DMS 273 (cell line): Measurements from ENCODE around the gene GLT1D1.
"Not testable (repeated sequence)": the region's sequence is repeated elsewhere in the genome, so short reads cannot be mapped to it uniquely, and the experiment has no call there.

Source experiments
- DNase-seq: peaks from one replicate; lab custom pipeline; 2025; ENCODE audit not compliant: unreplicated experiment; lab: John Stamatoyannopoulos, UW

The GLT1D1 gene

GRCh38 chr12:128852885-128853599, at the start of gene GLT1D1:
Gene GLT1D1 (plus strand): TSS chr12:128853478. CDS start chr12:128853582, 104 bp downstream.
- peak; percentile 19 for DNase-seq

DNA sequence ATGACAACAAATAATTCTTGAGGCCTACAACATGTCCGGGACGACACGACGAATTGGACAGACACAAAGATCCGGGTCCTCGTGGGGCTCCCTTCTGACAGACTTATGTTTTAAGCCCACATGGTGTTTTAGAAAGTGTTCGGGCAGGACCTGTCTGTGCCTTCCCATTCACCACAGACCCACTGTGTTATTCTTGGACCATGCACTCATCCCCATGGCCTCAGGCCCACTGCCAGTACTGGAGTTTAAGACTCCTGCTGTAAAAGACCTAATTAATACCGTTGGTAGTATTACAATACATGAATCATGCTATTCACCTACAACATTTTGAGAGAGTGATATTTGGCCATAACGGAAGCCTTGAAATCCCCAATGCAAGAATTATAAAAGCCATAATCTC, 49.5 kb upstream of the GLT1D1 start:
- DNase-seq: no peak

DNA sequence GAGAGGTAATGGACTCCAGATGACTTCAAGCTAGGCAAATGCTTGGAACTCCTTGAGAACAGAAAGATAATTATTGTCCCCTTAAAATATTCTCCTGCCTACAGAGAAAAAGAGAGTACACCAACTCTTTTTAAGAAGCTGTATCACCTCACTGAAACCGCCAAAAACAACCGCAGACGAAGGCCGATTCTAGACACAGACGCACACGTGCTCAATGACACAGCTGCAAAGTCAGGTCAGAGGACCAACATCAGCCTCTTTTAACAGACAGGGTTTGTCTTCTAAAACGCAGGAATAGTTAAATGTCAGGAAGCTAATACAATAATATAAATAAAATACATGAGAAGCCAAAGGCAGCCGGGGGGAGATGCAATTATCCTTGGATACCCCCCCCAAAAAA, 48.5 kb upstream of the GLT1D1 start:
- DNase-seq: no peak

DNA sequence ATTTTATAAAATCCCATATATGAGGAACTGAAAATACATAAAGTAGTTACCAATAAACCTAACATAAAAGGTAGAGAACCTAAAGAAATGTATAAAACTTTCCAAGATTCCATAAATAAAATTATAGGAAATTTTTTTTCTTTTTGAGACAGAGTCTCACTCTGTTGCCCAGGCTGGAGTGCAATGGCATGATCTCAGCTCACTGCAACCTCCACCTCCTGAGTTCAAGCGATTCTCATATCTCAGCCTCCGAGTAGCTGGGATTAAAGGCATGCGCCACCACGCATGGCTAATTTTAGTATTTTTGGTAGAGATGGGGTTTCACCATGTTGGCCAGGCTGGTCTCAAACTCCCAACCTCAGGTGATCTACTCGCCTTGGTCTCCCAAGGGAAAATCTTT, 47.9 kb upstream of the GLT1D1 start:
- not testable (repeated sequence) for DNase-seq

DNA sequence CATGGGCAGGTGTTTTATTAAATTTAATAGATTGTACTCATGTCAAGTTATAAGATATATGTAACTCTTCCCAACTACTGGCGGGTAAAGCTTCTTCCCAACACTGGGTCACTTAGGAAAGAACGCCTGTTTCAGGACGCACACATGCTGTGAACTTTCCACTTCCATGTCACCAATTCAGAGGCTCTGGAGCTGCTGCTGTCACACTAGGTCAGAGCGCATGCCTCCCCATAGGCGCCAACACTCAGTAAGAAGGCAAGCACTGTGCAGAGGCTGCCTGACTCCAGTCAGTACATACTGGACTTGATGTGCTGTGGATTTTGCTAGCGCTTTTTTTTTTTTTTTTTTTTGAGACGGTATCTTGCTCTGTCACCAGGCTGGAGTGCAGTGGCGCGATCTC, 46.7 kb upstream of the GLT1D1 start:
- DNase-seq: no peak

DNA sequence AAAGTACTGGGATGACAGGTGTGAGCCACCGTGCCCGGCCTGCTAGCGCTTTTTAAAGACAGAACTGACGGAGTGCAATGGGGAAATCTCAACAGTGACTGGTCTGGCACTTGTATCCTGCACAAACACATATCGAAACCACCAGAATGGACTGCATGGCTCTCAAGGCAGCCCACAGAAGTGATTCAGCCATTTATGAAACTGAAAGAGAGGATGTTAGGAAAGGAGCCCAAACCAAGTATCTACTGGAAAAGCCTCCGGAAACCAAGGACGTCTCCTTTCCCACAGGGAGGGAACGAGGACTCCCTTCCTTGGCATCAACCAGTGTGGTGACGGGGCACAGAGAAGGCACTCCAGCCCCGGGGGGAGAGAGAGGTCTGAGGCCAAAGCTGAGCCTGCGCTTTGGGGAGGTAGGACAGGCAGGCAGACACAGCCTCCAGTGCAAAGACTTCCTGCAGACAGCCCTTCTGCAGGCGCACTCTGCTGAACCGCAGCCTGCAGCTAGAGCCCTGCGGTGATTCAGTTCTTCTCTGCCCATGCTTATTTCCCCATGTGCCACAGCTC, 46.0 kb upstream of the GLT1D1 start:
- DNase-seq: no peak

GRCh38 chr12:128808651-128809050, 44.6 kb upstream of the GLT1D1 start:
- no peak for DNase-seq

GRCh38 chr12:128810182-128811127, 42.8 kb upstream of the GLT1D1 start:
- no peak for DNase-seq

- no peak for DNase-seq
Observed at GRCh38 chr12:128811806-128812205, 41.5 kb upstream of the GLT1D1 start.

GRCh38 chr12:128813392-128813791, 39.9 kb upstream of the GLT1D1 start:
- DNase-seq: no peak

DNA sequence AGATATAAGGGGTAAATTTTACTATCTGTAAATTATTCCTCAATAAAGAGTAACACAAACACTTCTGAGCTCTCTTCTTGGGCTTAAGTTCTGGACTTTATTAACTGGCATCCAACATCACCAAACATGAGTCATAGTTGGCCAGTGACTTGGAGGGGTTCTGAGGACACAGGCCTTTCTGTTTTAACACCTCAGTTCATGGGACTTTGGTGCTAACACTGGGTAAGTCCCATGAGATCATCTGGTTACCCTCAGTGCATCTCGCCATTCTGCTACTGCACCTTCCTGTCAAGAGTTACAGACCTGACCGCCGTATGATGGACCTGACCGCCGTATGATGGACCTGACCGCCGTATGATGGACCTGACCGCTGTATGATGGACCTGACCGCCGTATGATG, 39.4 kb upstream of the GLT1D1 start:
- DNase-seq: no peak

- DNase-seq: no peak
Observed at GRCh38 chr12:128814411-128815261, 38.6 kb upstream of the GLT1D1 start.

DNA sequence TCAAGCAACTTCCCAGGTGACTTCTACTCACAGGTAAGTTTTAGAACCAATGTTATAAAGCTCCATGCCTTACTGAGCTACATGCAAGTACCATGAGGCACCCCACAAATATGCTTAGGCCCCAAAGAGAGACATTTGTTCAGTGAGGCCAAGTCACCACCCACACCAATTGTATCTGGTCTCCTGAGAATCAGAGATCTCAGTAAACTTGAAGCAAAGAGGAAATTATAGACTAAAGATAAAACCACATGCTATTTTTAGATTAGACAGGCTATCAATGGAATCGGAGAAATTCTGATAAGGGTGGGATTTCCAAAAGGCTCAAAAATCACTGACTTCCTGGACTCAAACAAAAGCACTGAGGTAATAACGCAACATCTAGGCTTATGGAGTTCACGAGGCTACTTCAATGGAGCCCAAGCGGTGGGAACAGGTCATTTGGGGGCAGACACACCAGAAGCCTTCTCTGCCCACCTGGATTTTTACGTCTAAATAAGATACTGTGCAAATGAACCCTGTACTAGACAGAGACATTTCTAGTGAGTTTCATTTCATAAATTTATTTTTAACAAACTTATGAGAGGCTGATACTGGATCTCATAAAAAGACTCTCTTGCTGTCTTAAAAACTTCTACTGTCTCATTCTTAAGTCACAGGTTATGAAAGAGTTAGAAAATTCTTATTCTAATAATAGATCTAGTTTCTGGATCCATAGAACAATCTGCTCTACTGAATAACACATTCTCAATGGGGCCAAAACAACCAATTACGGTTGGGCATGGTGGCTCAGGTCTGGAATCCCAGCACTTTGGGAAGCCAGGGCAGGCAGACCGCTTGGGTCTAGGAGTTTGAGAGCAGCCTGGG, 37.3 kb upstream of the GLT1D1 start:
- no peak for DNase-seq

DNA sequence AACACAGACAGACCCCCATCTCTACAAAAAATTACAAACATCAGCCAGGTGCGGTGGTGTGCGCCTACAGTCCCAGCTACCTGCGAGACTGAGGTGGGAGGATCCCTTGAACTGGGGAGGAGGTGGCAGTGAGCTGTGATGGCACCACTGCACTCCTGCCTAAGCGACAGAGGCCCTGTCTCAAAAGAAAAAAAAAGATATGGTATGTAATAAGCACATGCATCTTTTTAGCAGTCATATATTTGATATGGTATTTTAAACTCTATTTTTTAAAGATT, 36.7 kb upstream of the GLT1D1 start:
- DNase-seq: no peak

GRCh38 chr12:128817111-128818015, 35.9 kb upstream of the GLT1D1 start:
- no peak for DNase-seq

DNA sequence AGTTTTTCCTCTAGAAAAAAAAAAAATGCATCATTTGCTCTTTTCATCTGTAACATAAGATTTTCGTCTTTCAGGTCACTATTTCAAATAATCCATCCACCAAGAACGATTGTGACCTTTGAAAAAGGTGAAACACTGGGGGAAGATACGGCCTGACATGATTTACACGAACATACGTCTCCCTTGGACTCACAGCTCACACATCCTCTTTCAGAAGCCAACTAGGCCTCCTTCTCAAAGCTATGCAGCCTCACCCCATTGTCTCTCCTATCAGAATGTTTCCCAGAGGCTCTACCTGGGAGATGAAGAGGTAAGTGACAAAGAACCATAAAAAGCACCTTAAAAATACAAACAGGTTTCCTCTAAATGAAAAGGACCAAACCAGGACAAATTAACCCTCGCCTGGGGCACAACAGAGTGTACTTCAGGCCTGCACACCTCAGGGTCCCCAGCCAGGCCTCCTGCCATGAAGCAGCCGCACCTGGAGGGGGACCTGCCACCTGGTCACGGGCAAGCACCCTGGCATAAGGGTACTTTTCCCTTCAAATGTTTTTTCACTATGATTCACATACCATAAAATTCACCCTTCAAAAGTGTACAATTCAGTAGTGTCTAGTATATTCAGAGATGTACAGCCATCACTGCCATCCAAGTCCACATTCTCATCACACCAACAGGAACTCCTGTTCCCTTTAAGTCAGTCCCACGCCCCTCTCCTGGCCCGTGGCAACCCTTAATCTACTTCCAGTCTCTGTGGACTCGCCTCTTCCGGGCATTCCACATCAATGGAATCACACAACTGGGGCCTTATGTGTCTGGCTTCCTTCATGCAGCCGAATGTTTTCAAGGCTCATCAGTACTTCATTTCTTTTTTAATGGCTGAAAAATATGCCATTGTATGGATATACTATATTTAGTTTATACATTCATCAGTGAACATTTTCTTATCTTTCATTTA, 34.9 kb upstream of the GLT1D1 start:
- no peak for DNase-seq

DNA sequence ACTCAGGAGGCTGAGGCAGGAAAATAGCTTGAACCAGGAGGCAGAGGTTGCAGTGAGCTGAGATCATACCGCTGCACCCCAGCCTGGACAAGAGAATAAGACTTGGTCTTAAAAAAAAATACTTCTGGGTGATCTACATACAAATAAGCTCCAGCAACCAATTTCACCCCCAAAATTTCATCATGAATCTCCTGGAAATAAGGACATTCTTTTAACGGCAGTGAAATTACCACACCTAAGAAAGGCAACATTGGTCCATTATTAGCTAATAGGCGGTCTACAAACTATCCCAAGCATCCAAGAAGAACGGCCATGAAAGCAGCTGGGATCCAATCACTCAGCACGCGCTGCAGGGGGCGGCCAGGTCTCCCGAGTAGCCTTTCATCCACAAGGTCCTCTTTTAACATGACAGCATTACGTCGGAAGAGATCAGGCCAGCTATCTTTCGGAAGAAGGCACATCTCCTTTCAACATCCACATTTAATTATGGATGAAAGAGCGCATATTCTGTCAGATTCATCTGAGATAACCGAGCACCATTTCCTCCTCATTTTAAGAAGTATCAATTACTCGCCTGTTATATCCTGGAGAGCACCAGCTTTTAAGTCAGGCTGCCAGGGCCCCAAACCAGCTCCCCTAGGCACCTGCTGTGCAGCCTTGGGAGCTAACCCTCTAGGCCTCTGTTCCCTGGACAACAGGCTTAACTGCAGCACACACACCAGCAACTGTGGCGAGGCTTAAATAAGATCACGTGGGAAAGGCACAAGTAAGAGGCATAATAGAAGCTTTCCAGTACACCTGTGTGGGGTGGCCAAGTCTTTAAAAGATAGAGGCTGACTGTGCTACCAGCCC, 33.8 kb upstream of the GLT1D1 start:
- DNase-seq: no peak
